ENCODE results near the gene ANKFN1.

ANKFN1 gene

GRCh38 chr17:56177361-56177760 is 24.1 kb downstream of the ANKFN1 start:
- DNase-seq (ENCODE audit: low spot score): no peak

- DNase-seq (ENCODE audit: low spot score): no peak
Observed at GRCh38 chr17:56178203-56178602, 24.9 kb downstream of the ANKFN1 start.

DNA sequence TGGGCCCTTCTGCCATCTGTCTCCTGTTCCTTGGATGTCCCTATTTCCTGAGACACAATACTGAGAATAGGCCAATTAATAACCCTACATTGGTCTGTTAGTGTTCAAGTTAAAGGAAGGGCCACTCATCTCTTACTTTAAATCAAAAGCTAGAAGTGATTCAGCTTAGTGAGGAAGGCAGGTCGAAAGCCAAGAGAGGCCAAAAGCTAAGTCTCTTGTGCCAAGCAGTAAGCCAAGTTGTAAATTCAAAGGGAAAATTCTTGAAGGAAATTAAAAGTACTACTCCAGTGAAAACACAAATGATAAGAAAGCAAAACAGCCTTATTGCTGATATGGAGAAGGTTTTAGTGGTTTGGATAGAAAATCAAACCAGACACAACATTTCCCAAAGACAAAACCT is 28.8 kb downstream of the ANKFN1 start:
- DNase-seq (ENCODE audit: low spot score): no peak

- no peak for DNase-seq (ENCODE audit: low spot score)
Observed at GRCh38 chr17:56184650-56185049, 31.4 kb downstream of the ANKFN1 start.

DNA sequence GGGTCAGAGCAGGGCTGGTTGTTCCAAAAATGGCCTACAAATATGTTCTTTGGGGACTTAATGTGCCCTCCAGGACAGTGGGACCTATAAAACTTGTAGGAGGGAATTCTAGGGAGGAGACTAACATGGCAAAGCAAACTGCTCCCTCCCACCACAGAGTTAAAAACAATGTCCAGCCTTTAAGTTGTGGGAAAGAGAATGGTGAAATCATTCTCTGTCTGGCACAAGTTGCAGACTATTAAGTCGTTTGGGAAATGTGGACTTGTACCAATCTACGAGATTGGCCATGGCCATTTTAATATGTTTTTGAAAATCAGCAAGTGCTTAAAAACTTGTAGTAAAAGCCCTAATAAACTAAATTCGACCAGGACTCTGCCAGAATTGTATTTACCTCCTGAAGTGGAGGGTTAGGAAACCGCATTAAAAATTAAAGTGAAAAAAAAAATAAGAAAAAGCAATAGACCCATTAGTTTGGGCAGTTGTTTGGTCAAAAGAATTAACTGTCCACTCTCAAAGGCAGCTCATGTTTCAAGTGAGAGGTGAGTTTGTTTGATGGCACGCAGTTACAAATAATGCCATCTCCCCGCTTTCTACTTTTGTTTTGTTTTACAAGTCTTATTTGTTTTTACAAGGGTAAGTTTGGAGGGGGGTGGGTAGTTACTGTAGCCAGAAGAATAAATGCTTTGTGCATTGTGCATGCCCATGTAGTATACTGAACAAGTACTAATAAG is 32.4 kb downstream of the ANKFN1 start:
- DNase-seq (ENCODE audit: low spot score): no peak

DNA sequence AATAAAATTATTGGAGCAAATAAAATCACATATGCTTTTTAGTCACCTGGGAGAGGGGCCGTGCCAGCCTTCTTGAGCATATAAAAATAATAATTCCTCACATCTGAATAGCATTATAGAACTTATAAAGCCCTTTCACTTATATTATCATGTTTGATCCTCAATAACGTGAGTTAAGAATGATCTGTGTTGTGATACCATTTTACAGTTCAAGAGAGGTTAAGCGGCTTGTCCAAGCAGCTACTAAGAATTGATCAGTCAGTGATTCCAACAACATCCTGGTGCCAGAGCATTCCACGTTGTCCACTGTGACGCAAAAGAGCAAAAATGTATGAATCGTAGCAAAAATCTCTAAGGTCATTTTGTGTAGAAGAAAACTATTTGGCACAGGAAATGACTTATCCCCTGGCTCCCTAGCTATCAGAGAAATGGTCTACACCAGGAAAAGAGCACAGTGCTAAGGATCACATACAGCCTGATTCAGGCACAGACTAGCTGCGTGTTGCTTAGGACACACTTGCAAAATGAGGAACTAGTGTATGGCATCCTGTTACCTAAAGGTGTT is 33.0 kb downstream of the ANKFN1 start:
- peak; percentile 70 for DNase-seq (ENCODE audit: low spot score)

- no peak for DNase-seq (ENCODE audit: low spot score)
Observed at GRCh38 chr17:56203430-56203829, 50.2 kb downstream of the ANKFN1 start.

DNA sequence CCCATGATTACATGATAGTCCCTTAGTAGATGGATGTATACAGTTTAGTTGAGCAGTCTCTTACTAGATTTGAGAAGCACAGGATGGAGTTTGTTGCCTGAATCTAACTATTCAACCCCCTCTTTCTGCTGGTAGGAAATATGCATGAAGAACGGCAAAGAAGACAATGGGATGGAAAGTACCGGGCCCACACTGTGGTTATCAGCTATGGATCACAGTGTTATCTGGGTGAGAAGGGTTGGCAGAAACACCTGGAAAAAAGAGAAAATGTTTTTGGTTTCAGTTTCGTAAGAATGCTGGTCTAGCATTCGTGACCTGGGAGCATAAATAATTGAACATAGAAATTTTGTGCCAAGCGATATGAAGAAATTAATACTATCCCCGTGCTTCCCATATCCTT is 53.1 kb downstream of the ANKFN1 start:
- DNase-seq (ENCODE audit: low spot score): no peak

GRCh38 chr17:56213031-56213430 is 59.8 kb downstream of the ANKFN1 start:
- peak; percentile 14 for DNase-seq (ENCODE audit: low spot score)

DNA sequence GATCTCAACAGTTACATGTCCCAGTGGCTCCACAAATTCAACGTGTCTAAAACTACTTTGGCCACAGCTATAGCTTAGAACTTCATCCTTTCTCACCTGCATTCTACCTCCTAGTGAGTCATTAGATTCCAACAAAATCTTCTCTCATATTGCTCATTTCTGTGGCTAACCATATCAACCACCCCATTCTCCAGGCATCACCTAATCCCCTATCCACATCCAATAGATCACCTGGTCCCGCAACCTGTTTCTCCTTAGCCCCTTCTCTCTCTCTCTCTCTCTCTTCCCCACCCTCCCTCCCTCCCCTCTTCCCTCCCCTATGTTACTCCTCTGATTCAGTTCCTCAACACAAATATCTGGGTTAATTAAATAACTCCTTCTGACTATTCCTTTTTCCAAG is 64.6 kb downstream of the ANKFN1 start:
- no peak for DNase-seq (ENCODE audit: low spot score)

GRCh38 chr17:56222255-56222654 is 69.0 kb downstream of the ANKFN1 start:
- DNase-seq (ENCODE audit: low spot score): no peak

GRCh38 chr17:56230660-56231059 is 77.4 kb downstream of the ANKFN1 start:
- peak; percentile 61 for DNase-seq (ENCODE audit: low spot score)

DNA sequence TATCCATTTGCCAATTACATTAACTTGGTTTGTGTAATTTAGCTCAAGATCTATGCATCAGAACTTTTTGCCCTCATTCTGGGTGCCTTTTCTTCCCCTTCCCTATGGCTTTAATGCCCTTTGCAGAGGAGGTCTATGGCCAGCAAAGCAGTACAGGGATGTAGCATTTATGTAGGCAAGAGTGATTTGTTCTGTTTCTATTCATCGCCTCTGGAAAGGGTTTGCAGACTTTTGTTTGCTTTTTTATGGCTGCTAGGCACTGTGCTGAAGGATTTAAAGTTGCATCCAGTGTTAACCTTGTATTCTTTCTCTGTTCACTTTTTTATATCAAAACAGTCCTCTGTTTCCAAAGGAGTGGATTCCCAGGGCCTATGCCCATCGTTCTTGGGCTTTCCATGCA is 78.0 kb downstream of the ANKFN1 start:
- no peak for DNase-seq (ENCODE audit: low spot score)

DNA sequence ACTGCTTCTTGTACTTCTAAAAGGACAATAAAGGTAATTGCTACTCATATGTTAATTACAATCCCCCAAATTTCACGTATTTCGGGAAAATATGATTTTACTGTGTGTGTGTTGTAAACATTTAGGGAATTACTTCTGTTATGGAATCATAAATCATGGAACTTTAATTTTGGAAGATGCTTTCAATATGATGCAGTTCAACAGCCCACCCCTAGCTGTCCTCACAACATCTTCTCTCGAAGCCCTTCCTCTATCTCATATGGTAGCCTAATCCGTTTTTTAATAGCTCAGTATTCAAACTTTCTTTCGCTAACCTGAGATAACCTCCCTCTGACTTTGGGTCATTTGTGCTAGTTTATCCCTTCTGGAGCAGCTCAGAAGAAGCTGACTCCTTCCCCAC is 78.4 kb downstream of the ANKFN1 start:
- no peak for DNase-seq (ENCODE audit: low spot score)

GRCh38 chr17:56244268-56244890 is 91.1 kb downstream of the ANKFN1 start:
- no peak for DNase-seq (ENCODE audit: low spot score)

DNA sequence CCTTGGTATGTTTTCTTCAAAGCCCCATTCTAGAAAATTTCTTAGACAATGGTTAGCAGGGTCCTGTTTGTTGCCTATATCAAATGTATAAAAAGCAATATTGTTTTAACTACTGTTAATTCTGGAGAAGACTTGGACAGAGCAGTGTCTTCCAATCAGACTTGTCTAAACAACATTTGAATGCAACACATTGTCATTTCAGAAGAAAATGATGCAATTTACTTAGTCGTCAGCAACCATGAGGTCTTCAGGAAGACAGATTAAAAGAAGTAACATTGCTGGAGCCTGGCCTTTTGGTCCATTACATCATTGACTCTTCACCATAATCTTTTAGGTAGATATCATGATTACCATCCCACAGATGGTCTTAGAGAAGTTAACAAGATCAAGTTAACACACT is 94.5 kb downstream of the ANKFN1 start:
- DNase-seq (ENCODE audit: low spot score): no peak

GRCh38 chr17:56257075-56257474 is 103.8 kb downstream of the ANKFN1 start:
- no peak for DNase-seq (ENCODE audit: low spot score)

- peak; percentile 41 for DNase-seq (ENCODE audit: low spot score)
Observed at GRCh38 chr17:56260376-56261002, 107.2 kb downstream of the ANKFN1 start.

DNA sequence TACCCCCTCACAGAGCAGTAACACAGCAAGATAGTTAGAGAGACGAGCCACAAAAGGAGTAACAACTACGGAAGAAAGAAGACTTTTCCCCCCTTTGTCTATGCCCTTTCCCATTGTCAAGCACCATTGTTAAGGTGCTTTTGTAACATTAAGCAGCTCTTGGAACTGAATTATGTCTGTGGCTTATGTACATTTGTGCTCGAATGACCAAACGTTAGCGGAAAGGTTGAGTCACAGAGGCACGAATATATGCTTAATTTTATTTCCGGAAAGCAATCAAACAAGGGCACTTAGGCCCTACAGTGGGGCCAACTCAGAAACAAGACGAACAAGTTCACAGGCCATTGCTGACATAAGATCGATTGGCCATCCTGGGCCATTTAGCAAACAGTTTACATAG is 109.5 kb downstream of the ANKFN1 start:
- DNase-seq (ENCODE audit: low spot score): no peak

GRCh38 chr17:56269556-56270389 is 116.5 kb downstream of the ANKFN1 start:
- peak; percentile 51 for DNase-seq (ENCODE audit: low spot score)

GRCh38 chr17:56274491-56274890 is 121.2 kb downstream of the ANKFN1 start:
- no peak for DNase-seq (ENCODE audit: low spot score)

- no peak for DNase-seq (ENCODE audit: low spot score)
Observed at GRCh38 chr17:56284482-56284881, 131.2 kb downstream of the ANKFN1 start.
